KOPT-K1 (cell line): ENCODE results near the gene TSPAN31.

Experiments
- H3K27ac ChIP-seq: fragments of 200-600 bp; sonication (generic); 2 replicates; pipeline ENCODE4 v1.5.1; 2016; ENCODE audit warnings: antibody characterized with exemption, mild to moderate bottlenecking, low read depth, low read length; ENCODE audit not compliant: poor library complexity, severe bottlenecking
- H3K36me3 ChIP-seq: fragments of 200-600 bp; sonication (generic); 2 replicates; pipeline ENCODE4 v1.5.1; 2017; ENCODE audit warnings: antibody characterized with exemption, mild to moderate bottlenecking, low read length, moderate library complexity; ENCODE audit not compliant: insufficient read depth
- H3K9me3 ChIP-seq: fragments of 200-600 bp; sonication (generic); 2 replicates; pipeline ENCODE4 v1.5.1; 2017; ENCODE audit warnings: antibody characterized with exemption, low read length, mild to moderate bottlenecking; ENCODE audit not compliant: insufficient read depth, poor library complexity, severe bottlenecking

The TSPAN31 gene

GRCh38 chr12:57795354-57795753 is 50.5 kb downstream of the TSPAN31 start:
- H3K27ac ChIP-seq, result no peak overlapping the region
- no peaks in the 10 kb centered on the region for H3K9me3 ChIP-seq
- peaks cover 95% of the 10 kb centered on the region for H3K36me3 ChIP-seq

- Histone ChIP-seq H3K36me3 (peaks cover 94% of the 10 kb centered on the region), H3K27ac (no peak overlapping the region), H3K9me3 (no peaks in the 10 kb centered on the region)
These were observed 52.2 kb downstream of the TSPAN31 start for GRCh38 chr12:57796996-57797395.

GRCh38 chr12:57797933-57798332 is 53.1 kb downstream of the TSPAN31 start:
- Histone ChIP-seq H3K27ac (no peak overlapping the region), H3K36me3 (peaks cover 94% of the 10 kb centered on the region), H3K9me3 (no peaks in the 10 kb centered on the region)
